Ureter (tissue), 1 donor: Measurements from ENCODE around the gene CLIC6. TPM values are rescaled to one million over a fixed set of nuclear protein-coding genes. Genes with fewer than 3 reads are reported as not detected.

Experiments used
- DNase-seq: peaks from one replicate; pipeline ENCODE4 v3.0.0-alpha.2; 2020; ENCODE audit warnings: low spot score
- total RNA-seq: library from RNA; stranded (reverse); gene quantifications from one replicate; pipeline ENCODE4 v1.2.4, GENCODE V29; 2023
- donor health status: DM: yes; HTN: yes; CAD: no.

The CLIC6 gene
- total RNA-seq: 24.1 TPM

DNA sequence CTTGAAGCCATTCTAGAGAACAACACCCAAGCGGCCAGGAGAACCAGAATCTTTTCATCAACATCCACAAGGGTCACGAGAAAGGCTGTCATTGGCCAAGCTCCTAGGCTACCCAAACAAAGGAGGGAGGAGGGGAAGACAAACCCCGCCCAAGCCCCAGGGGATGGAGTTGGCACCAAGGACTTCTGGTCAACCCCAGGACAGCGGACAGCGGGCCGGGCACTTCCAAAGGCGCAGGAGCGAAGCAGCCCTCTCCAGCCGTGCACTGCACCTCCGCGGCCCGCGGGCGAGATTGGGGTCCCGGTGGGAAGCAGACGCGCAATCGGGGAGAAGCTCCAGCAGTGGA is at the start of gene CLIC6:
Gene CLIC6, plus strand, starts transcription at position 192 of the 346 bp plus-strand sequence. CDS start 395 bp downstream, outside the sequence.
- DNase-seq: peak; percentile 67

DNA sequence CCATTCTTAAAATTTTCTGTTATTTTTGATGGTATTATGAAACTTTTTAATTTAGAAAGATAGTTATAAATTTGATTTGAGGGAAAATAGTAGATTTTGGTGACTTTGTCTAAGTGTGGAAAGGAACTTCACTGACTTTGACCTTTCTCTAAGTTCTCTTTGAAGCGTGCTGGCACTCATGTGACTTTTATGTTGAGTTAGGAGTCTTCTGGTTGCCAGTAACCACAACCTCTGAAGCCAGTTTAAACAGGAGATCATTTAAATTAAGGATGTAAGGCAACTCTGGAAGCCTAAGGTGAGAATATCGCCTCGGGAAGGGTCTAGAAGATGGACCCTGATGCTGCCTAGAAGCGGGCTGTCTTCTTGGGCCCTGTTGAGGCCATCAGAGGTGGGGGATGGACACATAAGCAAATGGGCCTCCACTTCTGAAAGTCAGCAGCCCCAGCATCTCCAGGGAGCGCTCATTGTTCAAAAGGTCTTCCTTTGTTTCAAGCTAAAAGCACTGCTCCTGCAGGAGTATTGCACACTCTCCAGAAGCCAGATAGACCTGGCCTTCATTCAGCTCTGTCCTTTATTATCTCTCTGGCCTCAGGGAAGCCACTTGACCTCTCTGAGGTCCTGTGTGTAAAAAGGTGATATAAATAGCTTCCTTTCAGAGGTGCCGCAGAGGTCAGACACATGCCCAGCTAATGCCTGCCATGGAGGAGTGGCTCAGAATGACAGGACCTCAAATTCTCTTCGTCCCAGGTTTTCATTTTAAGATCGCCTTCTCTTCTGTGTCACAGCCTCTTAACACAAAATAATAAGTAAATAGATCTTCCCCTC is 48.7 kb upstream of the CLIC6 start:
- DNase-seq: no peak

DNA sequence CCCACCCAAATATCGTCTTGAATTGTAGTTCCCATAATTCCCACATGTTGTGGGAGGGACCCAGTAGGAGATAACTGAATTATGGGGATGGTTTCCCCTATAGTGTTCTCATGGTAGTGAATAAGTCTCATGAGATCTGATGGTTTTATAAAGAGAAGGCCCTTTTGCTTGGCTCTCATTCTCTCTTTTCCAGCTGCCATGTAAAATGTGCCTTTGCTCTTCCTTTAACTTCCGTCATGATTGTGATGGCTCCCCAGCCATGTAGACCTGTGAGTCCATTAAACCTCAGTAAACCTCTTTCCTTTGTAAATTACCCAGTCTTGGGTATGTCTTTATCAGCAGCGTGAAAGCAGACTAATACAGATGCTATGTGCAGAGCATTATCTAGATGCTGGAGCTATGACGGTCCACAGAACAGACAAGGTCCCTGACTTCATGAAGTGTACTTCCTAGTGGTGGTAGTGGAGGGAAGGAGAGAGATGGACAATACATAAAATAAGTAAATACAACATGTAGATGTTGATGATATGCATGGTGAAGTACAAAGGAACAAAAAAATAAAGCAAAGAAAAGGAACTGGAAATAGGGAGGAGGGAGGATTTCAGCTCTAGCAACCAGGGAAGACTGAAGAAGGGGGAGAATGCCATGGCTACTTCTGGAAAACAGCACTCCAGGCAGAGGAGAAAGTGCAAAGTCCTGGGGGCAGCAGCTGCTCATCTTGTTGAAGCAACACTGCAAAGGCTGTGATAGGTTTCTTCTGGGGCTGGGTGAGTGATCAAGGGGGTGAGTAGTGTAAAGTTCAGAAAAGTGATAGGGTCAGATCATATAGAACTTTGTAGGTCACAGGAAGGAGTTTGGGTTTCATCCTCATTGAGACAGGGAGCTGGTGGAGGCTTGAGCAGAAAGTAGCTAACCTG is 47.1 kb upstream of the CLIC6 start:
- DNase-seq: no peak

DNA sequence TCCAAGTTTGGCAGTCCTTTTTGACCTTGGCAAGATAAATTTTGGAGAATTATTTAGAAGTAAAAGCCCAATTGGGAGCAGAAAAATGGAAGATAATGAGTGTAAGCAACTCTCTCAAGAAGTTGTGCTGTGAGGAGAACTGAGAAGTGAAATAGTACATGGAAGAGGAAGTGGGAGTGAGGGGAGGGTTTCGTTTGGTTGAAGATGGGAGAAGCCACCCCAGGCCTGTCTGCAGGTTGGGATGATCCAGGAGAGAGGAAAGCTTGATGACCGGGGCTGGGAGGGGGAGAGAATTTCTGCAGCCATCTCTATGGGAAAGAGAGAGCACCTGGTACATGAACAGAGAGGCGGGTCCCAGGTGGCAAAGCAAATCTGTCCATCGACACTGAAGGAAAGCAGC is 45.3 kb upstream of the CLIC6 start:
- DNase-seq: no peak

DNA sequence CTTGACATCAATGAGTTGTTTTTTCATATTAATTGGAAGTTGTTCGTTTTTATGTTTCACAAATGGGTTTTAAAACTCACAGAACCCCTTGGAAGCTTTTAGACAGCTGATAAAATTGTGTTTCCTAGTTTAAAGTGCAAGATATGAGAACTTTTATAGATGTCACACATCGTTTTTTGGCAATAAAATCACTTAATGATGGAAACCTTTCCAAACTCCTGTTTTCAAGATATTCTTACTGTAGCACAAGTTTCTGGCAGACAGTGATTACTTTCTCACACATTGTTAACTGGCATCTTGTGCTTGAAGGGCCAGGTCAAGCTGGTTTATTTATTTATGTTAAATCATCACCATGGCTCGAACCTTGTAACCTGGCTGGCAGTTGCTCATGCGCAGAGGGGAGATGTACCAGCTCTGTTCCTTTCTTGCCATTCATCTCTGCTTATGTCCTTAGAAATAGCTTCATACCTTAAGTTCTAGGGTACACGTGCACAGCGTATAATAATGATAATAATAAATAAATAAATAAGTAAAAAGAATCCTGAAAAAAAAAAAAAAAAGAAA is 43.7 kb upstream of the CLIC6 start:
- DNase-seq: no peak

DNA sequence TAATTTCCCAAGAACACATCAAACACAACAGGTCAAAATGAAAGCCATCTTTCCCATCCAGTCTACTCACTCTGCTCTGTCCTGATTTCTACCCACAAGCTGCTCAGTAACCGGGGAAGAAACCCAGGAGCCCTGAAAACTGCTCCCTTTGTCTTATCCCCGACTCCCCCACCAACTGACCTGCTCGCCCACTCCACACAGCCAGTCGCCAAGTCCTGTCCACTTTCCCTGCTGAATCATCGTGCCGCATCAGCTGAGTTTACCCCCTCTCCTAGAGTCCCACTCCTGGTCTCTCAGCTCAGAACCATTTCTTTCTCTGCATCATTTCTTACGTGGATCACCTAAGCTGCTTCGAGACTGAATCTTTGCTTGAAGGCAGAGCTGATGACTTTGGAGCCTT is 42.7 kb upstream of the CLIC6 start:
- DNase-seq: no peak

DNA sequence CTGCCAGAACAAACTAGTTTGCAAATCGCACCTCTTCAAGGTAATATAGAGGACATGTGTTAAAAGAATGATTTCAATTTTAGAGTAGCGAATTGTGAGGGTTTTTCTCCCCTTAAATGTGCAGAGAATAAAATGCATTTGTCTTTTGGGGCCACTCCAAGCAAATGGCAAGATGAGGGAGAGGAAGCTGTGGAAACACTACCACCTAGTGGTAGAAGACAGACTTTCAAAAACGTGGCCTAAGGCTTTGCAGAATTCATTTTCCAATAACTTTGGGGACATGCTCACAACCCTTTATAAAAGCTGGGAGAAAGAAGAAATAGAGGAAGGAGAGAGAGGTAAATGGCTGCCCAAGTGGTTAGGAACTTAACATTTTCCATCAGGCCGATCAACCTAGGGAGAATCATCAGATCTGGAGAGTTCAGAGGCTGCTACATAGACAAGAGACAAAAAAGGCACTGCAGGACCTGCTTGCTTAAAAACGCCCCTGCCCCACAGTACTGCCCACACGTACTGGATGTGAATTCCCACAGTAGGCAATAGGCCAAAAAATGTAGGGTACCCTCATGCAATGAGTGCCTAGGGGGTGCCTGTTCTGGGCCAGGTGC is 38.2 kb upstream of the CLIC6 start:
- DNase-seq: no peak

DNA sequence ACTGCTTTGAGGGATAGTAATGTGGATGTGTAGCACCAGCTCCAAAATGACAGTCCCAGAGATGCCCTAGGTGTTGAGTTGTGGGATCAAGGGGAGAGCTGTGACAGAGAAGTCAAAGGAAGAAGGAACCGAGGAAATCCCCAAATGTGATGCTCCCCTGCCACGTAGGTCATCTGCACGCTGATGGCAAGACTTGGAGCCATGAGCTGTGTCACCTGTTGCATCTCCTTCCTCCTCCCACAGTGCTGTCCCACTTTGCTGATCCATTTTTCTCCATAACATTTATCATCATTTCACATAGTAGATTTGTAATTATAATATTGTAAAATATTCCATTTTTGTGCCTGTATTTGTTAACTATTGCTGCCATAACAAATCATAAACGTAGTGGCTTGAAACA is 36.3 kb upstream of the CLIC6 start:
- no peak for DNase-seq

DNA sequence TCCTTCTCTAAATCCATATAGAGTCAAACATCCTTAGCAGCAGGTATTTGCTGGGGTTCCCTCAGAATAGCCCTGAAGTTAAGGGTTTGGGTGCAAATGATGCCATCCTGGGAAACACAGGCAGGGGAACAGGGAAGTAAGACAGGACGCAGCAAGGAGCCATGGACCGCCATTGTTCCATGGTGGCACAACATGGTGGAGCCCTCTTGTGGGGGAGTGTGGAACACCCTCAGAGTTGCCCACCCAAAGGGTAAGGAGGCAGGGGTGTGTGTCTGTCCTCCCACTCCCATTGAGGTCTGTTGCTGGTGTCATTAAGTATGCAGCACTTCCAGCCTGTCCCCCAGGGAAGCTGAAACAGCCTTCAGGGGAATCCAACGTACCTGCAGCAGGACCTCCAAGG is 33.5 kb upstream of the CLIC6 start:
- DNase-seq: no peak

DNA sequence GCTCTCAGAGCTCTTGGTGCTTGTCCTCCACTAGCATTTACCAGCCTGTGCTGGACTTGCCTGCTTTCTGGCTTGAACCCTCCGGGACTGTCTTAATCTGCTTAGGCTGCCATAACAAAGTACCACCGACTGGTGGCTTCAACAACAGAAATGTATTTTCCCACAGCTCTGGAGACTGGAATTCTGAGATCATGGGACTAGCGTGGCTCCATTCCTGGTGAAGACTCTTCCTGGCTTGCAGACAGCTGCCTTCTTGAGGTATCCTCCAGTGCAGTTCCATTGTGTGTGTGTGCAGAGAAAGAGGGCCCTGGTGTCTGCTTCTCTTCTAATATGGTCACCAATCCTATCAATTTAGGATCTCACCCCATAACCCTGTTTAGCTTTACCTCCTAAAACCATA is 31.8 kb upstream of the CLIC6 start:
- DNase-seq: no peak

DNA sequence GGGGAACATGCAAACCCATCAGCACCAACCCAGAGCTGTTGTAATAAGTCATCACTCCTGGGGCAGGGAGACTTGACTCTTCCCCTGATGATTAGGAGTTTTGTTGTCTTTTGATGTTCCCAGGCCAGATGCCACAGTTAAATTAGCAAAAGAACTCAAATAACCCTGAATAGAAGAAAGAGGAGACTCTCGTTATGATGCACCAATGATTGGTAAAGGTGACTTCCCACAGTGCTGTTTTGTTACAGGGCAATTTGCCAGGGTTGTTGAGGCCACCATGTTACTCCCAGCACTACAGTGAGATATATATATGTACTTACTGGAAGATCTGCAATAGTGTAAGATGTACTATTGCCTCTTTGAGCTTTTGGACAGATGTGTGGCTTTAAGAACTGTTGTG is 29.5 kb upstream of the CLIC6 start:
- DNase-seq: peak; percentile 7

DNA sequence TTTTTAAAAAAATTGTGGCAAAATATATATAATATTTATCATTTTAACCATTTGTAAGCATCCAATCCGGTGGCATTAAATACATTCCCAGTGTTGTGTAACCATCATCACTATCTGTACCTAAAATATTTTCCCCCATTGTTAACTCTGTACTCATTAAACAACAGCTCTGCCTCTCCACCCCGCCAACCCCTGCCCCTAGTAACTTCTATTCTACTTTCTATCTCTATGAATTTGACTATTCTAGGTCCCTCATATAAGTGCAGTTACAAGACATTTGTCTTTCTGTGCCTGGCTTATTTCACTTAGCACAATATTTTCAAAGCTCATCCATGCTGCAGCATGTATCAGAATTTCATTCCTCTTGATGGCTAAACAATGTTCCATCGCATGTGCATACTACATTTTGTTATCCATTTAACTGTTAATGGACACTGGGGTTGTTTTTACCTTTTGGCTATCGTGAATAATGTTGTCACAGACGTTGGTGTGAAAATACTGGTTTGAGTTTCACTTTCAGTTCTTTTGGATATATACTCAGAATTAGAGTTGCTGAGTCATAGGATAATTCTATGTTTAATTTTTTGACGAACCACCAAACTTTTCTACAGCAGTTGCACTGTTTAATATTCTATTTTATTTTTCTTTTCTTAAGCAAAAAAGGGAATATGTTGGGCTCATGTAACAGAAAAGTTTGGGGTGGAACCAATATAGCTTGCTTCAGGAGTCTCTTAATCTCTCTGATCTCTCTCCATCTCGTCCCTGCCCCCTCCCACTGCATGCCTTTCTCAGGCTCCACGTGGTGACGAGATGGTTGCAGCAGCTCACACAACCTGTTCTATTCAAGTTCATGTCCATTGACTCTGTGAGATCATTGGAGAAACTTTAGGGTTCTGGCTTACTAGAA is 28.7 kb upstream of the CLIC6 start:
- peak; percentile 41 for DNase-seq

DNA sequence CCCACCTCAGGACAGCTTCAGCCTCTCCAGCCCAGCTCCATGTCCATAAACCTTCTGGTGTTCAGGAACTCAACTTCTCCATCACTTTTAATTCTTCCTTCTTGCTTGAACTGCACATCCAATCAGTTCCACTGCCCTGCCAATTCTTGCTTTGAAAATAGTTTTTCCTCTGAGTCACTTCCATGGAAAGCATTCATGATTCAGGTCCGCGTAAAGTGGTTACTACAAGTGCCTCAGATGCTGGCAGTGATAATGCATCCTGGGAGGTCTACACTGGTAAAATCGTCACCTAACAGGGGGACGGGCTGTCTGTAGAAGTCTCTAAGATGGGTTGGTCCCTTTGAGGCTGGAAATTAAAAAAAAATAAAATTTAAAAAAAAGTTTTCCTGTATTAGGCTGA is 27.9 kb upstream of the CLIC6 start:
- peak; percentile 39 for DNase-seq

DNA sequence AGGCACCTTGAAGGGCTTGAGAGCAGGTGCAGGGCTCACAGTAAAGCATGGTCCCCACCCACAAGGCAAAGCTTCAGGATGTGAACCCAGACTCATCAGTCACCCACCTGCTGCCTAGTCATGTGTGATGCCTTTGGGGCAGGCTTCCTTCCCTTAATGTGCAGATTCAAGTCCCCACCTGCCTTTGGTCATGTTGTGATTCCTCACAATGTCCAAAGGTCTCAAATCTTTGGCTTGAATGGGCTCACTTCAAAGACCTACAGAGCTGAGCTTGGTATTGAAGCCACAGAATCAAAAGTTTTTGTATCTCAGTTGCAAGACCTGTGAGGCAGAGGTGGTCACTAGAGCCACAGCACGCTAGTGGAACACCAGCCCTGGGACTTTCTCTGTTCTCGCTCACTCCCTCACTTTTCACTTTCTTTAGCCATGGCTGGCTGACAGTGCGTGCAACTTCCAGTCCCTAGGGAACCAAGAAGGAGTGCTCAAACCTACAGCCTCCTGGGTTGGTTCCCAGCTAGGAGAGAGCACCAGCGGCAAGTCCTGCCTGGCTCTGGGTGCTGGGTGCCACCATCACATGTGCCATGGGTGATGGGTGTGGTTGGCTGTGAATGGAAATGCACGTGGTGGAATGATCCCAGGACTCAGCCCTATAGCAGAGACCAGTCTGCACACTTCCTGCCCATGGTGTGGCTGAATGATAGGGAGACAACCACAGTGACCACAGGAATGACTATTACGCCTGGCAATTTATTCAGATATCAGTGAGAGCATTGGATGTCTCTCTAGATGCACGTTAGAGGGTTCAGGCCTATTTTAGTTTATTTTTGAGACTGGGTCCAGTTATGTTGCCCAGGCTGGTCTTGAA is 26.4 kb upstream of the CLIC6 start:
- peak; percentile 41 for DNase-seq

DNA sequence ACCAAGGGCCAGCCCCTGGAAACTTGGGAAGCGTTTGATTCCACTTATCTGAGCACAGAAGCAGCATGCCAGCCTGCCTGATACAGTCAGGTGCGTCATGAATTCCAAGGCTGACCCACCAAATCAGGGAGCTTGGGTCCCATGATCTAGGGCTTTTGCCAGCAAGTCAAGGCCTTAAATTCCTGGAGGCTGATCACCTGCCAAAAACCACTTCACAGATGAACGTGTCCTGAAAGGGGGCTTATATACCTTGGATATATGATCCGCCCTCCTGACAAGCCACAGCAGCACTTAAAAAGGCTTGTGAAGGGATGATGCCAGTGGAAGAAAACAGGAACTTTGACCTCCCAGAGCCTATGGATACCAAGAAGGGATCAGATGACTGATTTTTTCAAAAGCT is 24.0 kb upstream of the CLIC6 start:
- DNase-seq: peak; percentile 29

DNA sequence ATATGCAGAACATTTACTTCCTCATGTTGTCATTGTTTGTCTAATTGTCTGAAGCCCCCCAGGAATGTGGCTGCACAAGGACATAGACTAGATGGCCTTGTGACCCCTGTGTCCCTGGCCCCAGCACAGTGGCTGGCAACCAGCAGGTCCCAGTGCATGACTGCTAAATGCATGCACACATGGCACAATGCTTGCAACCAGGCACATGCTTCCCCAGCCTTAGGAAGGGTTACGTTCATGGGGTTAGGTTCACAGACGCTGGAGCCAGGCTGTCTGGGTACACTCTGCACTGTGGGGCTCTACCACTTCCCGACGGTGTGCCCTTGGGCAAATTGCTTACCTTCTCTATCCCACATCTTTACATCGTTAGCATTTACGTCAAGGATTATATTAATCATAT is 21.2 kb upstream of the CLIC6 start:
- peak; percentile 29 for DNase-seq

DNA sequence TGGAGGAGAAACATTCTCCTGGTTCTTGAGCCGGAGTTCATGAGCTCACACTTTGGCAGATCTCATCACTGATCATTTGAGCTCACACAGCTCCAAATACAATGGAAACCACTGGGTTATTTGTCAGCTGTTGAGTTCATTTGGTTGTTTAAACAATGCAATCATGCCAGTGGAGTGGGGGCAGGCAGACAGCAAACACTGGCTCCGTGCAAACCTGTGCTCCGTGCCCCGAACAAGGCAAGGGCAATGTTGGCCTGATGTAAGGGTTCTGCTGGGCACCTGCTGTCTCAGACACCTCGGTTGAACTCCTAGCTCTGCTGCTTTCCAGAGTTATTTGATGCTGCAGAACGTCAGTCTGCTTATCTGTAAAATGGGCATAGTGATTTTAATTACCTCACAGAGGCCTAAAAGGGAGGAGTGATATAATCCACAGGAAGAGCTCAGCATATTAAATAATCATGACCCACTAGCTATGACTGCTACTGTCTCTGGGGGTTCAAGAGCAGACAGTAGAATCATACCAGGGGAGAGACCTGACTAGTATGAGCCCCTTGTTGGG is 20.0 kb upstream of the CLIC6 start:
- peak; percentile 19 for DNase-seq

DNA sequence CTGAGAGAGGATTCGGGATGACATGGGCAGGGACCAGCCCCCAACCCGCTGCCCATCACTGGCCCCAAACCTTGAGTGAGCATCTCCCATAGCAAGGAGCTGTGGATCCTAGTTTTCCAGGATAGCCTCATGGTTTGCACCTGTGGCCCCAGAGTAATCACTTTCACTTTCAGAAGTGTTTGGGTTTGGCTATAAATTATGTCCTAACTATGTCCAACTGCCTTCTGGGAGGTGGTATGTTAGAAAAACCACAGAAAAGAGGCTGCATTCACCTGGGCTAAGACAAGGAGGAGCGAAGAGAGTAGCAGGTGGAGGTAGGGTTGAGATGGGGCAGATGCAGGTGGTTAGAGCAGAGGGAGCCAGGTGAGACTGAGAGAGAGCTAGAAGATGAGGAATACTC is 19.4 kb upstream of the CLIC6 start:
- DNase-seq: peak; percentile 23

DNA sequence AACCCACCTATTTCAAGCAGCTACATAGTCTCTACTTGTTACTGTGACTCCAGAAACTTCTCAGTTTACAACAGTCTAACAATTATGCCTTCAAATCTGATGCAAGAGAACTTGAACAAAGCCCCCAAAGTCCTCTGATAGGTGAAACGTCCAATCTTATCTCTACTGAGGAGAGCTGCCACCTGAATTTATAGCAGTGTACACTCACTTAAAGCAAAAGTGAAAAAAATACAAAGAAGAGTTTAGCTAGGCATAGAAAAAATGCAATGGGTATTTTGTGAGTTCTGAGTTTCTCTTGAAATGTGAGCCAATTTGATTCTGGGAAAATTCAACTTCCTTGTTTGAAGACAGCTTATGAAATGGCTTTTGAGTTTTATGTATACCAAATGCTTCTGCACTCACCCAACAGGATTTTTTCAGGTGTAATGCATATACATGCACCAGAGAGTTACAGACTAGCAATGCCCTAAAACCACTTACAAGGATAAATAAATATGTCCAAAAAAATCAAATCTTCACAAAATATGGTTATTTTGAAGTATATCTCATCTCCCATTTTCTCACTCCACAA is 17.8 kb upstream of the CLIC6 start:
- peak; percentile 2 for DNase-seq
